DMS79 (cell line): ENCODE data around the gene TRIM9.

ENCODE experiments used
- DNase-seq: peaks from one replicate; lab custom pipeline; 2025; lab: John Stamatoyannopoulos, UW

Gene TRIM9

DNA sequence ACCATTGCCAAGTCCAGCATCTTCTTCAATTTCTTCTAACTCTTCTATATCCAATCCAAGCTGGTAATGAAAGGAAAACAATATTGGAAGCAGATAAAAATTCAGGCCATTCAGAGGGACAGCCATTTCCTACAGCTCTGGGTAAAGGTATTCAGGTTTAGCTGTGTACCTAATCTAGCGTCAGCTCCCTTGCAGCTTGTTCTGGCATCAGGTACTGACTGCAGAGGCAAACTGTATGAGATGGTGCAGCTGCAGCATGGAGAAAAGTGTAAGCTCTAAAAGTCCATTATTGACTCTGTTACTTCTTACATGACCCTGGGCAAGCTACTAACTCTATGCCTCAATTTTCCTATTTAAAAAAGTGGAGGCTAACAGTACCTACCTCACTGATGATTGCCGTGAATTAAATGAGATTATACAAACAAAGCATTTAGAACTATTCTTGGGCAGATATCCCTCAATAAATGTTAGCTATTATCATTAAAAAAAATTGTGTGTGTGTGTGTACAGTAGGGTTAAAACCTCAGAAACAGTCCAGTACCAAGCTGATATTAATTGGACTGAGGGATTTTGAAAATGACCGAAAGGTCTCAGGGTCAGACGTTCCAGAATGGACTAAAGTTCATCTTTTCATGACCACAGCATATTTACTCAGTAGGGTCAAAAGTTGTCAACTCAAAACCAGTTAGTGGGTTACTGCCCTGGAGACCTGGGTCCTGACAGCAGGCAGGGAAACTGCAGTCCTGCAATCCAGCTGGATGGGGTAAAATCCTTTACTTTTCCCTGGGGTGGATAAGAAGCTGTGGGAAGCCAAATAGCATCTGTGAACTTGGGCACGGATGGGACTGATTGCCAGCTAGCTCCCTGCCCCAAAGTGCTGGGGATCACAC lies 159.5 kb downstream of the TRIM9 start:
- no peak for DNase-seq

DNA sequence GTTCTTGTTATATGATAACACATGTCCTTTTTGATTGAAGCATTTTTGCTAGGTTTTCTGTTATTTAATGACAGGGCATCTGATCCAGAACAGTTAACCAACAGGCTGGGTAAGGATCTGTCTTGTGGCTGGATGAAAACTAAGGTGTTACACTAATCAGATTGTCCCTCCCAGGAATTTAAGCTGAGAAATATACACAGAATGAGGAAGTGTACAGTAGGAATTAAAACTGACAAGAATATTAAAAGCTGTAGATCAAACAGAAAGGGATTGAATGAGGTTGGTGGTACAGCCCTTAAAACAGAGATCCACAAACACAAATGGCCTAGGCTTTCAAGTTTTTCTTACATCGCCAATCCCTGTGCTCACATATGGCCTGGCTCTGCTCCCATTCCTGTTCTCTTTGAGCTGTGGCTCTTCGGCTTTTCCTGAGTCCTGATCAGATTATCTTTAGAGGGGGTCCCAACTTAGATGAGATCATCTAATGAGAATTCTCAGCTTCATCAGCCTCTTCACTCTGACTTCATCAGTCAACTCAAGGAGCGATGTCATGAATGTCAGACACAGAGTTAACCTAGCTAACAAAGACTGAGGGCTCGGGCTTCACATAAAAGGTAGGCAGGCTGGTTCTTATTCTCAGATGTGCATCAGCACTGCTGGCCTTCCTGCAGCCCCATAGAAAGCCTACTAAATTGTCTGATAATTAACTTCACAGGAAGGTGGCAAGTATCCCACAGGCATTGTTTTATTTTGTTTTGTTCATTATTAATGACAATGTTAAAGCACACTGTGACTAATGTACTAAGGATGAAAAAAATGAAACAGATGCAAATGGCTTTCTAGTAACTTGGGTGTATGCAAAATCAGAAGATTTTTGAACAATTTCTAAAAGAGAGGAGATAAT lies 162.1 kb downstream of the TRIM9 start:
- no peak for DNase-seq

GRCh38 chr14:50932156-50932555 lies 162.7 kb downstream of the TRIM9 start:
- DNase-seq: no peak

GRCh38 chr14:50931559-50931958 lies 163.3 kb downstream of the TRIM9 start:
- no peak for DNase-seq

DNA sequence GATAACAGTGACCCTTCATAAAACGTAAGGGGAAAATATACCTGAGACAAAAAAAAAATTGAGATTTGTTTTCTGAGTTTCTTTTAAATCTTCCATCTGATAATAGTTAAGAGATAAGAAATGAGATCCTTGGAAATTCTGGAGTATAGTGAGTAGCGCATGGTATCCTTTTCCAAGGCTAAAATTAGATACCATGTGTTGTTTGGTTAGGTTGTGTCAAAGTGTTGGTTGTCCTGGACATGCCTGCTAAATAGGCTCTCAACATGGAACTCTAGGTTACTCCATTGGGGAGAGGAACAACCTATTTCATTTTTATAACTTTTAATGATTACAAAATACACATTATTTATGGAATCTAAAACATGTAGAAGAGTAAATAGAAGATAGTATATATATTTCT lies 165.4 kb downstream of the TRIM9 start:
- no peak for DNase-seq

- DNase-seq: no peak
Measured at GRCh38 chr14:50928002-50928635, 166.8 kb downstream of the TRIM9 start.

- no peak for DNase-seq
Measured at GRCh38 chr14:50926851-50927386, 168.0 kb downstream of the TRIM9 start.
